Smooth muscle cell of the coronary artery (primary cell): ENCODE measurements around the gene TMEM167B. TPM values are rescaled to one million over a fixed set of nuclear protein-coding genes. Genes with fewer than 3 reads are reported as not detected.

ENCODE experiments used
- total RNA-seq: library from RNA; depleted of rRNA; stranded (reverse); fragments of >200 nt; gene quantifications from 2 replicates; pipeline ENCODE4 v1.2.3, GENCODE V29; 2014; ENCODE audit warnings: low replicate concordance

The TMEM167B gene
- total RNA-seq: 28.9 and 34.0 TPM in 2 replicates

GRCh38 chr1:109090196-109091077 is at the start of gene TMEM167B:
TSS of gene TMEM167B (plus strand) at chr1:109090764. CDS start at chr1:109090873, 109 bp downstream.

DNA sequence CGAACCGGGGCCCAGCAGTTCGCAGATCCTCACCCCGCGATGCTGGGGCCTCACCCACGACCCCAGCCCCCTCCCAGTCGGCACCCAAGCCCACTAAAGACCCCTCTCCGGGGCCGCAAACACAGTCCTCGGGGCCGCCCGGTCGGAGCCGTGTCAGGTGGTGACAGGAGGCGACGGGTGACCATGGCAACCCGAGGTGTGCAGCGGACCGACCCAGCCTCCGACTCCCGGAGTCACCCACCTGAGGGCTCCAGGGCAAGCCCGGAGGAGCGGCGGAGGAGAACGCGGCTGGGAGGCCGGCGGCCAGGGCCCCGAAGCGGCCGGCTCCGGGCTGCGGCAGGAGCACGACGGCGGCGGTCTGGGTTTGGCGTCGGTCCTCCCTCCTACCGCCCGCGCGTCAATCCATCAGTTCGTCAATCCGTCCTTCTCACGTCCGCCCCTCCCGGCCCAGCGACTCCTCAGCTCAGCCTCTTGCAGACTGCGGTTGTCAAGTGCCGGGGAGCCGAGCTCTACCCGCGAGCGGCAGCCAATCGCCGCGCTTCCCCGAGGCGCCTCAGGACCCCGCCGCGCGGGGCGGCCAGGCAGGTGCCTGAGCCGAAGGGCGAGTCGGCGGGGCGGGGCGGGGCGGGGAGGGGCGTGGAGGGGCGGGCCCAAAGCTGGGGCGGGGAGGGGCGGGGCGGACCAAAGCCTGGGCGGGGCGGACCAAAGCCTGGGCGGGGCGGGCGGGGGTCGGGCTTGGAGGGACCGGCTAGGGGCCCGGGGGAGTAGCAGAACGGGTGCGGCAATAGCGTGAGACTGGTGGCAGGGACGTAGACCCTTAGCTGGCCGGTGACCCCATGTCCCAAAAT is 48.7 kb upstream of the TMEM167B start, which contains the start of gene WDR47:
Gene WDR47 (minus strand): TSS at position 482 of the 848 bp plus-strand sequence. CDS start 18,590 bp downstream, outside the sequence.

GRCh38 chr1:109075531-109076490 is 14.8 kb upstream of the TMEM167B start, which contains the start of gene TAF13:
TSS of gene TAF13 (minus strand) at chr1:109076003. CDS start at chr1:109075947, 56 bp downstream.

GRCh38 chr1:109113590-109114341 is 23.2 kb downstream of the TMEM167B start, which contains the start of gene ELAPOR1:
TSS of gene ELAPOR1 (plus strand) at chr1:109114115. CDS start at chr1:109114184, 69 bp downstream.

Other genes with a start within 250 kb of the TMEM167B start
- not detected in 2 replicates for gene AKNAD1, start 233.7 kb upstream of the TMEM167B start, total RNA-seq
- 8.9 and 12.4 TPM in 2 replicates for gene GPSM2, start 213.8 kb upstream of the TMEM167B start, total RNA-seq
- 19.0 and 24.1 TPM in 2 replicates for gene CLCC1, start 127.3 kb upstream of the TMEM167B start, total RNA-seq
- gene WDR47, start 48.7 kb upstream of the TMEM167B start, total RNA-seq: 13.3 and 14.6 TPM in 2 replicates
- 45.4 and 105 TPM in 2 replicates for gene TAF13, start 14.8 kb upstream of the TMEM167B start, total RNA-seq
- 0.23 TPM in 2 replicates for gene ELAPOR1, start 23.4 kb downstream of the TMEM167B start, total RNA-seq
- gene SARS1, start 123.2 kb downstream of the TMEM167B start, total RNA-seq: 233 and 296 TPM in 2 replicates
- gene CELSR2, start 158.8 kb downstream of the TMEM167B start, total RNA-seq: 0.59 and 1.1 TPM in 2 replicates
- 2.5 and 4.7 TPM in 2 replicates for gene PSRC1, start 192.4 kb downstream of the TMEM167B start, total RNA-seq
- not detected in 2 replicates for gene MYBPHL, start 216.2 kb downstream of the TMEM167B start, total RNA-seq